ENCODE results near the gene B4GALNT1.
"Not testable (repeated sequence)": the region's sequence is repeated elsewhere in the genome, so short reads cannot be mapped to it uniquely, and the experiment has no call there.

B4GALNT1 gene

GRCh38 chr12:57620936-57621496 lies 12.0 kb downstream of the B4GALNT1 start:
- peak overlapping the region; percentile 72 for H3K4me3 ChIP-seq
- no peak for TF ChIP-seq CTCF (IDR thresholded peaks at IDR 0.05)
- DNase-seq (ENCODE audit: low spot score): peak; percentile 70
- no peak overlapping the region for H3K27ac ChIP-seq

GRCh38 chr12:57620245-57620935 lies 12.6 kb downstream of the B4GALNT1 start:
- no peak overlapping the region for H3K27ac ChIP-seq
- no peak for TF ChIP-seq CTCF (IDR thresholded peaks at IDR 0.05)
- peak overlapping the region; percentile 72 for H3K4me3 ChIP-seq
- no peak for DNase-seq (ENCODE audit: low spot score)

DNA sequence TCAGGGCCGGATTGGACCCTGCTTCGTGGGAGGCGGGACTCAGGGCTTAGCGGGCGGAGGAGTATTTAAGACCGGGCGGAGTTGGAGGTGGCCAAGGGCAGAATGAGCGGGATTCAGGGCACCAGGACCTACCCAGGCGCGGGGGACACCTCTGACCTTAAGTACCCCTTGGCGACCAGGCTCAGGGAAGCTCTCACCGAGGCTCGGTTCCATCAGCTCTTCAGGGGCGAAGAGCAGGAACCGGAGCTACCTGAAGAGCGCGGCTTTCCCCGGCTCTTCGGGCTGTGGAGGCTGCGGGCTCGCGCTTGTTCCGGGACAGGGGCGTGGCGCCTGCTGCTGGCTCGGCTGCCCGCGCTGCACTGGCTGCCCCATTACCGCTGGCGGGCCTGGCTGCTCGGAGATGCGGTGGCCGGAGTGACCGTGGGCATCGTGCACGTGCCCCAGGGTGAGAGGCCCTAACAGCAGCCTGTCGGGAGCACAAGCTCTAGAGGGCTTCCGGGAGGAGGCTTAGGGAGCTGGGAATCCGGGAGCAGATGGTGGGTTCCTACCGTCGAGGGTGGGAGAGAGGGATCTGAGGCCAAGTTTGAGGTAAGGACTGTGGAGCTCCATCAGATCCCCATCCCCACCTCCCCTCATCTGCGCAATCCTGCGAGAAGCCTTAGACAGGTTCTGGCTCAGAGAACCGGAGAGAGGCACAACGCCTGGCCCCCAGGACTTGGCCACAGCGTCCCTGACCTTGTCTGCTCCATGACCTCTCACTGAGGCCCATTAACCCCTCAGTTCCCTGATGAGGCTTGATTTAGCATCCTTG lies 13.4 kb downstream of the B4GALNT1 start:
- no peak for TF ChIP-seq CTCF (IDR thresholded peaks at IDR 0.05)
- Histone ChIP-seq H3K4me3 (no peak overlapping the region), H3K27ac (no peak overlapping the region)
- DNase-seq (ENCODE audit: low spot score): no peak

DNA sequence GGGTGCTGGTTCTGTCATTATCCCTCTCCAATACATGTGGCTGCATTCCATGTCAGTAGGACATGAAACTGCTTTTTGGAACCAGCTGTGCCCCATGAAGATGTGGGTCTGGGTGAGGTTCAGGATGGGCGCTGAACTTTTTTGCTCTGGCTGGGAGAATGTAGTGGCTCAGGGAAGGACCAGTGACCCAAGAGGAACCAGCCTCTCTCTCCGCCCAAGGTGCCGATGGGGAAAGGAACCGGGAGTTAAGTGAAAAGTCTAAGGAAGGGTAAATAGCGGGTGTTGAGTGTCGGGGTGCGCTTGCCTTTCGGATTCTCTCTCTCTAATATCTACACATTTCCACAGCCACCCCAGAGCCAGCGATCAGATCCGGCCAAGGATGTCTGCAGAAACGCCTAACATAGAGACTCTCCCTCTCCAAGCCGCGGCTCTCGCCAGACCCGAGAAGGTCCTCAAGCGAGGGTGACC lies 14.0 kb downstream of the B4GALNT1 start:
- H3K27ac ChIP-seq: no peak overlapping the region
- H3K4me3 ChIP-seq: no peak overlapping the region
- no peak for DNase-seq (ENCODE audit: low spot score)
- TF ChIP-seq CTCF (IDR thresholded peaks at IDR 0.05): no peak

DNA sequence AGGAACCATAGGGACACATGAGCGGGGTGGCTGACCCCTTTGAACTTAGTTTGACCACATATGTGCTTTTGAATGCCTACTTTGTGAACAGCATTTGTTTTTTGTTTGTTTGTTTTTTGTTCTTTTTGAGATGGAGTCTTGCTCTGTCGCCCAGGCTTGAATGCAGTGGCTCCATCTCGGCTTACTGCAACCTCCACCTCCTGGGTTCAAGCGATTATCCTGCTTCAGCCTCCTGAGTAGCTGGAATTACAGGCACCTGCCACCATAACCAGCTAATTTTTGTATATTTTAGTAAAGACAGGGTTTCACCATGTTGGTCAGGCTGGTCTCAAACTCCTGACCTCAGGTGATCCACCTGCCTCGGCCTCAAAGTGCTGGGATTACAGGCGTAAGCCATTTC lies 14.6 kb downstream of the B4GALNT1 start:
- H3K4me3 ChIP-seq; DNase-seq (ENCODE audit: low spot score); H3K27ac ChIP-seq: not testable (repeated sequence)

DNA sequence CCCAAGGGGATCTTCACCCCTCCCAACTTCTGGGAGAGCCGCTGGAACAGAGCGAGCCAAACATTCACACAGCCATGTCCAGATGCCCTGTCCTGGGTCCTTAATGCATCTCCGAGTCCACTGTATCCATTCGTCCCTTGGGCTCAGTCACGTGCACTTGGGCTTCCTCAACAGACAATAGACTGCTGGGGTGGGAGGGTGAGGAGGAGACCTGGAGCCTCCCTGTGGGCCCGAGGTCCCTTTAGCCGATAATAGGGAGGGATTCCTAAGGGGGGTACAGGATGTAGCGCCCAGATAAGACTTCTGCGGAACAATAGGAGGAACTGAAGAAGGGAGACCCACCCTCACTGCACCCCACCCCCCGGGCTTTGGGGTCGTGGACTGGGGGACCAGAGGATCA lies 15.1 kb downstream of the B4GALNT1 start:
- no peak for DNase-seq (ENCODE audit: low spot score)

More for the DNA sequence above, 15.1 kb downstream of the B4GALNT1 start:
- no peak for TF ChIP-seq CTCF (IDR thresholded peaks at IDR 0.05)
- Histone ChIP-seq H3K4me3 (no peak overlapping the region), H3K27ac (no peak overlapping the region)

All from coronary artery (tissue), 2 donors.